CD4-positive, alpha-beta T cell treated with Interleukin-15 for 4 hours (primary cell): Measurements from ENCODE around the gene SCAMP5.
A peak's percentile ranks its signal among the peaks of the same experiment; 100 is the strongest.

ENCODE experiments used
- DNase-seq: peaks from one replicate; pipeline ENCODE4 v3.0.0-alpha.2; 2020; ENCODE audit warnings: low spot score

SCAMP5 gene

DNA sequence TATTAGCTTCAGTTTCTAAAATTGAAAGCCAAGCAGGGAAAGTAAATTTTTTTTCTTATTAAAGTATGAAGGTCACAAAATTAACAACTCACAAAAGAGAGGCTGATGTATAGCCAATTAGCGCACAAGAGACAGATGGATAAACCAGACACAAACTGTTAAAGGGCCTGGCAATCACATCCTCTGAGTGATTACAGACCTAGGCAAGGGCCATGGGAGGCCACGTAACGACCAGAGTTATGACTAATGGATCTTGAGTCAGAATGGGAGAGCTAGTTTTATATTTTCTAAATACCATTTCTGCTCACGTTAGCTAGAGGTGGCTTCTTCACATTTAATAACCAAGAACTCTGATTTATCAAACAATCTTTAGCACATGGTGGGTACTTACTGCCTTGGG lies 17.8 kb upstream of the SCAMP5 start:
- DNase-seq = no peak

DNA sequence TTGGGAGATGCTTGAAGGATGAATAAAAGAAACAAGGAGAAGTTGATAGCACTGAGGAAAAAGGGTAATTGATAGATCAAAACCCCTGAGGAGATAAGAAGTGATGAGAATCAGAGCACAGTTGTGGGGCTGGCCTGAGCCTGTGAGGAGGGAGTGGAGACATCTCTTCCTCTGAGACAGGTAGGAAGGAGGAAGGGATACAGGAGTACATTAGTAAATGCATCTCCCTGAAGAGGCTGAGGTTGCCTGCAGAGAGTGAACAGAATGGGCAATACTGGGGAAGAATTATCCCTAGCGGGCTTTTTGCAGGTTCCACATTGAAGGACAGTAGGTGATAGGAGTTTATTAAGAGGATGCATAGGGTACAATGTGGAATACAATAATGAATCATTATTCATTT lies 17.3 kb upstream of the SCAMP5 start:
- DNase-seq = no peak

DNA sequence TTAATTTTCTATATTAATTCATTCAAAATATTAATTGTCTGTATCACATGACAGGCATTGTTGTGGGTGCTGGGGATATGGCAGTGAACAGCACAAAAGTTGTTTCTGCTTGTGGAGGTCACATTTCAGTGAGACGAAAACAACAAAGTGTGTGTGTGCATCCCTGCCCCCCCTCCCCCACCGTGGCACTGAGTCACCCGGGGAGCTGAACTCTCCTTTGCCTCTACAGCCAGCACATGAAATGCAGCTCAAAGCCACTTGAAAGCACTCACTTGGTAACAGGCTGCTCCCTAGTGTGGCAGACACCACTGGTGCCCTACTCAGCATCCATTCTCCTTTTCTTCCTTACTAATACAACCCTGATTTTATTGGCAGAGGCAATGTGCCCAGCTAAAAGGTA lies 16.9 kb upstream of the SCAMP5 start:
- DNase-seq = no peak

DNA sequence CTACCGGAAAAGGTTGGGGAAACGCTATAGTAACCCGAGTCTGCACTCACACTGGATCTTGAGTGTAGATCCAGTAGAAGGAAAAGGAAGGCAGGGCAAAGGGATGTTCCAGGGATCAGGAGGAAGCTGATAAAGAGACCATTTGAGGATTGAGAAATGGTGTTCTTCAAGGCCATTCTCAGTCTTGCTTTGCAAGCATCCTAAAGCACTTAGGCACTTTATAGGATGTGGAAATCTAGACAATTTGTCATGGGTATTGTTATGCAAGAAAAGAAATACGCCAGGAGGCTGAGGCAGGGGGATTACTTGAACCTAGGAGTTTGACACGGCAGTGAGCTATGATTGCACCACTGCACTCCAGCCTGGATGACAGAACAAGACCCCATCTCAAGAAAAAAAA lies 13.2 kb upstream of the SCAMP5 start:
- no peak for DNase-seq

DNA sequence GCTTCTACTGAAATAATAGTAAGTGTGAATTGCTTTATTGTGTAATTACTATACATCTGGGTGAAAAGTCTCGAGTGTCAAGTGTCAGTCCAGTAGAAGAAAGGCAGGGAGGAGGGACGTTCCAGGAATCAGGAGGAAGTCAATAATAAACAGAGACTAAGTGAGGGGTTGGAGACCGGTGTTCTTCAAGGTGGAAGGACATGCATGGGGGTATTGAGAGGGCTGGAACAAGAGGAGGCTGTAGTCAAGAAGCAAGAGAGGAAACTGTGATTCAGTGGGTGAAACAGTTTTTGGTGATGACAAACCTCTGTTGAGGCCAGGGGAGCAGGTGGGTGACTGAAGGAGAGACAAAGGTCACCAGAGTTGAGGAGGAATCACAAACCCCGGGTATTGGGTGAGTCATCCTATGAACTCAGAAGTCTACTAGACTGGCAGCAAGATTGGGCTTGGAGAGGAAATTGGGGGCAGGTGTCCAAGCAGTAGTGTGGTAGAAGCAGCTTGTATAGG lies 11.6 kb upstream of the SCAMP5 start:
- no peak for DNase-seq

DNA sequence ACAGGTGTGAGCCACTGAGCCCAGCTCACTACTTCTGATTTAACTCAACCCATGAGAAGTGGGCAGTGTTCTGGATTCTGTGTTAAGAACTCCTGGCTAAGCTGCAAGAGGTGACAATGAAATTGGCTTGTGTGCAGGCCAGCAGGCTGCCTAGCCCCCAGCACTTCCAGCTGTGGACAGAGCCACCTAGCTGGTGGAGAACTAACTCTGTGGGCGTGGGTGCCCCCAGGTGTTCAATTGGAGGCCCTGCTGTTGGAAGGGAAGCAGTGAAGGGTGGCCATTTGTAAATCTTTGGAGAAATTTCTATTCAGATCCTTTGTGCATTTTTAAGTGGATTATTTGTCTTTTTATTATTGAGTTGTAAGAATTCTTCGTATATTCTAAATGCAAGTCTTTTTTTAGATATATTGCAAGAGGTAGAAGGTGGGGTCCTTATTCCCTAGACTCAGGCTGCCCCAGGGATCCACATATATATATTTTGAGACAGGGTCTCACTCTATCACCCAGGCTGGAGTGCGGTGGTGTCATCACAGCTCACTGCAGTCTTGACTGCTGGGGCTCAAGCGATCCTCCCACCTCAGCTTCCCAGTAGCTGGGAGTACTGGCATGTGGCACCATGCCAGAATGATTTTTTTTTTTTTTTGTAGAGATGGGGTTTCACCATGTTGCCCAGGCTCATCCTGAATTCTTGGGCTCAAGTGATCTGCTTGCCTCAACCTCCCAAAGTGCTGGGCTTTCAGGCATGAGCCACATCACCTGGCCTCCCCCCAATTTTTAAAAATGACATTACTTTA lies 7.2 kb upstream of the SCAMP5 start:
- DNase-seq = peak; percentile 6

DNA sequence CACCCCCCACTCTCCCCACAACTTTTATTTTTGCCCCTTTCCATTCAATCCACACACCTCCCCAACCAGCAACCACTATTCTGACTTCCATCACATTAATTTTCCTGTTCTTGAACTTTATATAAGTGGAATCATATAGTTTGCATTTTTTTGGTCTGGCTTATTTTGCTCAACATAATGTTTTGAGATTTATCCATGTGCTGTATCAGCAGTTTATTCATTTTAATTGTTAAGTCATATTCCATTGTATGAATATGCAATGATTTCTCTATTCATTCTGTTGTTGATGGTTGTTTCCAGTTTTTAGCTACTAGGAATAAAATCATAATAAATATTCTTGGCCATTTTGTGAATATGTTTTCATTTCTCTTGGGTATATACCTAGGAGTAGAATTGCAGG lies 5.8 kb upstream of the SCAMP5 start:
- DNase-seq = no peak

DNA sequence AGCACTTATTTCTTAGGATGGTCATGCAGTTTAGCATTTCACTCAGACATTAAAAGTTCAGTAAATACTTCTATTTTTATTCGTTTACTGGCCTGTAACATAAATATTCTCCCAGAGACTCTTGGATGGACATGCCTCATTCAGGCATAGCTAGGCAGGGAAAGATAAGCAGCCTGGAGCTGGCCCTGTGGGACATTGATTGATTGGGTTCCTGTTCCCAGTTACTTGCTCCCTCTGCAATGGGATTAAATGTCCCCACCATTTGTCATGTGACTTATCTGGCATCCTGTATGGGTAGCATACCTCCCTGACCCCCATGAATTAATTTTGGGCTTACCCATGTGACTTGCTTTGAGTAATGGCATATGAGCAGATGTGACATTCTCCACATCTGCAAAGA lies 2.7 kb upstream of the SCAMP5 start:
- DNase-seq = no peak

DNA sequence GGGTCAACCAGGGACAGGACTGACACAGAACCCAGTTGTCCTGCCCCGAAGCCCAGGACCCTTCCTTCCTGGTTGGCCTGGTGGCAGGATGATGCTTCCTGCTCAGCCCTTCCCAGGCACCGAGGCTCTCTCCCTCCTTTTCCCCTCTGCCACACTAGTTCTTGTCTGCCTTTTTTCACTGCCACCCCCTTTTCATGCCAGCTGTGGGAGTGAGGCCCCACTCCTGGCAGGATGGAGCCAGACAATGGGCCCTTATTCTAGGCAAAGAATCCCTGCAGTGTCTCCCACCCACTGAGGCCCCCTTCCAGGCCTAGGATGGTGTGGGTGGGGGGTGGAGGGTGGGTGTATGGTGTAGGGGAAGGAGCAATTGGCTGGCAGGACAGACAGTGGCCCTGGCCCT lies 1.1 kb upstream of the SCAMP5 start:
- no peak for DNase-seq

DNA sequence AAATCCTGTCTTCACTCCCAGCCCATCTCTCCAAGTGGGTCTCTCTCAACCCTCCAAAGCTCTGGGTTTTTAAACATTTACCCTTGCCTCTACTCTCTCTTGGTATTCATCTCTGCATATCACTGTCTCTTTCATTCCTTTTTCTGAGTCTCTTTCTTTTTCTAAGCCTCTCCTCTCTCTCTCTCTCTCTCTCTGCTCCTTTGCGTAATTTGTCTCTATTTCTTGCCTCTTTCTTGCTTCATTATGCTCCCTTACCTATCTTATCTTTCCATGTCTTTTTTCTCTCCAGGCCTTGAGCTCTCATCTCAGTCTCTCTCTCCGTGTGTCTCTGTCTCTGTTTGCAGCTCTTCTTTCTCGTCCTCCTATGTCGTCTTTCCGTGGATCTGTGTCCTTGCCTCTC lies 678 bp upstream of the SCAMP5 start:
- no peak for DNase-seq

DNA sequence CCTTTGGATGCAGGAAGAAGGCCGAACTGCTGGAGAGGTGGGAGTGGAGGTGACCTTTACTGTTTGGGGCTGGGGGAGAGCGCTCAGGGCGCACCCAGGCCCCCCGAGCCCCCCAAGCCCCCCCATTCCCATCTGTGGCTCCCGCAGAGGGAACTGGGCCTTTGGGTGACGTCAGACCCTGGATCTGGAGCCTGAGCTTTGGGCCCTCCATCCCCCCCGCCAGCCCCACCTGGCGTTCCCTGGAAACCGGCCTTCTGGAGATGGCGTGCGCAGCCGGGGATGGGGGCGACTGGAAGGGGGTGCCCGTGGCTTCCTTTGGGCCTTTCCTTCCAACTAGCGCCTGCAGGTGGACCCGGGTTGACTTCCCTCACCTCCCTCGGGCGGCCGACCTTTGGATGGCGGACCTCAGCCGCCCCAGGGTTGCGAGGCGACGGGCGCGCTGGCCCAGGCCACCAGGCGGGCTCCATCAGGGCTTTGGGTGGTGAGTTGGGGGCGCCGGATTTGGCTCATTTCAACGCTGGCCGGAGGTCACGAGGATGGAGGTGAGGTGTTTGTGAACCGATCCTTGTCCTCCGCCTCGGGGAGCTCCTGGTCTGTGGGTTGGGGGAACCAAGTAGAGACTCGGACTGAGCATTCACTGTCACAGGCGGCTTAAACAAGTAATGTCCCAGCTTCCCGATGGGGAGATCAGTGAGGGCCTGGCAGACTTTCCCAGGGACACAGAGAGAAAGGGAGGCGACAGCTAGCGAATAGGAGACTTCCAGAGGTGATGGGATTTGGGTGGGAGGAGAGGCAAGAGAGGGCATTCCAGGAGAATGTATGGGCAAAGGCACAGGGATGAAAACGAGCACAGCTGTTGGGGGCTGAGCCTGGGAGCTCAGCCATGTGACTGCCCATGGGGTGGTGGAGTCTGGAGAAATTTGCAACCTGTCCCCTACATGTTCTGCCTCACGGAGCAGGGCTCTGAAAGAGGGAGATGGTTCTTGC lies 709 bp downstream of the SCAMP5 start:
- no peak for DNase-seq

DNA sequence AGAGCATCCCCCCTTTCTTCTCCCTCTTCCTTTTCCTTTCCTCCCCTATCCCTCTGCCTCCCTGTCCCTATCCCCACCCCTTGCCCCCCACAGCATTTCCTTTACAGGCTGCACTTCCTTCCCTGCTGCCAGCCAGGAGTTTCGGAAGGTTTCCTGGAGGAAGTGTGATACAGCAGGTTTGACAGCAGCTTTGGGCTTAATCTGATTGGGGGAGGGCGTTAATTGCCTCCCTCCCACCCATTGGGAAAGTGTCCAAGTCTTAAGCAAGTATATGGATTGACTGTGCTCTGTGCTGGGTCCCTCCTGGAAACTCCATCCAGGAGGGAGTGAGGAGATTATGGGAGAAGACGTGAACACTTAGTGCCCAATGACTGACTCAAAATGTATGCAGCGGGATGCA lies 1.8 kb downstream of the SCAMP5 start:
- DNase-seq = no peak

DNA sequence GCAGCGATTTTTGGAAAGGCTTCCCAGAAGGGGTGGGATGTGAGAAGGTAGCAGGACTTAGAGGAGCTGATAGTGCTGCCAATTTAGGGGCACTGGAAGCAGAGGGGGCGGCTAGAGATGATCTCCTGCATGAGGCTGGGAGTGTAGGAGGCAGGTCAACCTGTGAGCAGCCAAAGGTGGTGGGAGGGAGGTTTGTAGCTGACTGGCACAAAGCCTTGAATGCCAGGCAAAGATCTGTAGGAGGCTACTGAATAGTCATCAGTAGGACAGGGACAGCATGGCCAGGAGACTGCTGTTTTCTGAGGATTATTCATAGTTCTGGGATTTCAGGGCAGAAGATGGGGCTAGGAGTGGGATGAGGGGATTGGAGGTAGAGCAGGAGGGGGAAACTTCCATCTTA lies 2.2 kb downstream of the SCAMP5 start:
- no peak for DNase-seq

DNA sequence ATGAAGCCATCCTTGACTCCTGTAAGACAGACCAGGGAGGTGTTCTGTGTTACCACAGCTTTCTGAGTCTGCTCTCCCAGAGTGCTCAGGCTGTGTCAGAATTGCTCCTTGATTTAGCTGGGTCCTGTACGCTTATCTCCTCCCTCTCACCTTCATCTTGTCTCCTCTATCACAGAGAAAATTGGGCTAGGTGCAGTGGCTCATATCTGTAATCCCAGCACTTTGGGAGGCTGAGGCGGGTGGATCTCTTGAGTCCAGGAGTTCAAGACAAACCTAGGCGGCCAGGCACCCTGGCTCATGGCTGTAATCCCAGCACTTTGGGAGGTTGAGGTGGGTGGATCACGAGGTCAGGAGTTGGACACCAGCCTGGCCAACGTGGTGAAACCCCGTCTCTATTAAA lies 5.9 kb downstream of the SCAMP5 start:
- DNase-seq = no peak

DNA sequence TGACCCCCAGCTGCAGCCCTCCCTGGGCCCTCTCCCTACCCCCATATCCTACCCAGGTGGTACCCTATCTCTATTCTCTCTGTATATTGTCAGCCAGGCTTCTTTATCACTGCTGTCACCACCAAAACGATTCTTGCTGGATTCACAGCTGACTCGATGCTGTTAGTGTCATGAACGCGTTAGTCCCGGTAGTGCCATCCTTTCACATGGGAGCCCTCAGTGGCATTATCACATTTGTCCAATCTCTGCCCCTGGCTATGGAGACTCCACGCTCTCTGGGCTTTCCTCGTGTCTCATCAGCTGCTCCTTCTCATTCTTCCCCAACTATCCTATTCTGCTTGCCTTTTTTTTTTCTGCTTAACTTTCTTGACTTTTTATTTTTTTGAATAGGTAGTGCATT lies 7.0 kb downstream of the SCAMP5 start:
- DNase-seq = no peak

DNA sequence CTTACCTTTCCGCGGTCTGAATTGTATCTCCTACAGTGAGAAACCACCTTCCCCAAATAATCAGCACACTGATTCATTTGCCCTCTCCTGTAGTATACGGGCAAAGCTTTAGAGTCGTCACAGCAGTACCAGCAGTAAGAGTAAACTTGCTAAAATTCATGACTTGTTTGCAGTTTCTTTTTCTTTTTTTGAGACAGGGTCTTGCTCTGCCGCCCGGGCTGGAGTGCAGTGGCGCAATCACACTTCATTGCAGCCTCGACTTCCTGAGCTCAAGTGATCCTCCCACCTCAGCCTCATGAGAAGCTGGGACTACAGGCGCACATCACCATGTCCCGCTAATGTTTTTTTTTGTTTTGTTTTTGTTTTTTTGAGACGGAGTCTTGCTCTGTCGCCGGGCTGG lies 11.9 kb downstream of the SCAMP5 start:
- no peak for DNase-seq

DNA sequence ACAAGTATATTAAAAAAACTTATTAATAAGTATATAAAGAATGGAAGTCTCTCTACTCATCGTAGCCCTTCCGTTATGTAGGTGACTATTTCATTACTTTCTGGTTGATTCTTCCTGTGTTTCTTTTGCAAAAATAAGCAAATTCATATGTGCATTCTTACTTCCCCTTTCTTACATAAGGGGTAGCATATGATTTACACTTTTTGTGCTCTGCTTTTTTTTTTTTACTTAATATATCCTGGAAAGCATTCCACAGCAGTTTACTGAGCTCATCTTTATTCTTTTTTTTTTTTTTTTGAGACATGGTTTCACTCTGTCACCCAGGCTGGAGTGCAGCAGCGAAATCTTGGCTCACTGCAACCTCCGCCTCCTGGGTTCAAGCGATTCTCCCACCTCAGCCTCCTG lies 12.9 kb downstream of the SCAMP5 start:
- no peak for DNase-seq

DNA sequence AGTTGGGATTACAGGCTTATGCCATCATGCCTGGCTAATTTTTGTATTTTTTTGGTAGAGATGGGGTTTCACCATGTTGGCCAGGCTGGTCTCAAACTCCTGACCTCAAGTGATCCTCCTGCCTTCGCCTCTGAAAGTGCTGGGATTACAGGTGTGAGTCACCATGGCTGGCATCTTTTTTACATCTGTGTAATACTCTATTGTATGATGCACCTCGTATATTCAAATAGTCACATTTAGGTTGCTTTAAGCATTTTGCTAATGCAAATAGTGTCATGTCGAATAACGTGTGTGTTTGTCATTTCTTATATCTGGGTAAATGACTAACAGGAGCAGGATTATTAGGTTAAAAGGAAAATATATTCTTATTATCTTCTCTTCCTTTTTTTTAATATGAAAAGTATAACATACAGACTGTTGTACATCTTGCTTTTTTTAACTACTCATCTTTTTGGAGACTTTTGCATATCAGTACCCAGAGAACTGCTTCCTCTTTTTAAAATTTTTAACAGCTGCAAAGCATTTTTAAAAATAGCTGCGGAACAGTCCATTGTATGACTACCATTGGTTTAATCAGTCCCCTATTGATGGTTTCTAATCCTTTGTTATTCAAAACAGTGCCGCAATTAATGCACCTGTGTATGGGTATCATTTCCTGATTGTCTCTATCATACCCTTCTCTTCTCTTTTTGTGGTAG lies 13.4 kb downstream of the SCAMP5 start:
- DNase-seq = no peak

DNA sequence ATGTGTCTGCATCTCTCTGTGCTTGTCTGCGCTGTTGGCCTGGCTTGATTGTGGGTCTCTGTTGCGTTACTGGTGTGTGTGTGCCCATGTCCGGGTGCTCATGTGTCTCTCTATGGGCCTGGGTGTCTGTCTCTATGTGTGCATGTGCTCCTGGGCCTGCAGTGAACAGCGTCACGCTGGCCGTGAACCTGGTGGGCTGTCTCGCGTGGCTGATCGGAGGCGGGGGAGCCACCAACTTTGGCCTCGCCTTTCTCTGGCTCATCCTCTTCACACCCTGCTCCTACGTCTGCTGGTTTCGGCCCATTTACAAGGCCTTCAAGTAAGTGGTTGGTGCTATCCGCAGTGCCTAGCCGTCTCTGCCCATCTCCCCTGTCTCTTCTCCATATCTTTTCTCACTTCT lies 21.1 kb downstream of the SCAMP5 start:
- no peak for DNase-seq

DNA sequence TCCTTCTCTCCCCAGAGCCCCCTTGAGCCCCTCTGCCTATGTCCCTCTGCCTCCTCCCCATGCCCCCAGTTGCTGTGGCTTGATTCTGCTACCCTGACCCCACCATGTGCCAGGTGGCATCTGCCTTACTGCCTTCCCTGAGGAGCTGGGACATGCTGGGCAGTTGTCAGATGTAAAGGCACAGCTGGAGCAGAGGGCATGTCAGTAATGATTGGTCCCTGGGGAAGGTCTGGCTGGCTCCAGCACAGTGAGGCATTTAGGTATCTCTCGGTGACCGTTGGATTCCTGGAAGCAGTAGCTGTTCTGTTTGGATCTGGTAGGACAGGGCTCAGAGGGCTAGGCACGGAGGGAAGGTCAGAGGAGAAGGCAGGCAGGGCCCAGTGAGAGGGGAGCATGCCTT lies 24.6 kb downstream of the SCAMP5 start:
- no peak for DNase-seq

DNA sequence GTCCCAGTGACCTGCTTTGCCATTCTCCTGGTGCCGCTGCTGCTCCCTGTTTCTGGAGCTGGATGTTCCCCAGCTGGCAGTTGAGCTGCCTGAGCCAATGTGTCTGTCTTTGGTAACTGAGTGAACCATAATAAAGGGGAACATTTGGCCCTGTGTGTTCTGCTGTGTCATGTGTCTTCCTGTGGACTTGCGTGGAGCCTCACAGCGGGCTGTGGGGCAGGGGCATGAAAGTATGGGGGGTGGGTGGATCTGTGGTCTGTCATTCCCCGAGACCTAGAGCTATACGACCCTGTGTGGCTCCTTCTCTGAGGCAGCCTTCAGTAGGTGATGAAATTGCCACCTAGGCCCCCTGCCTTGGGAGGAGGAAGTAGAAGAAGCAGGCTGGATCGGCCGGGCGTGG lies 26.0 kb downstream of the SCAMP5 start:
- DNase-seq = no peak

DNA sequence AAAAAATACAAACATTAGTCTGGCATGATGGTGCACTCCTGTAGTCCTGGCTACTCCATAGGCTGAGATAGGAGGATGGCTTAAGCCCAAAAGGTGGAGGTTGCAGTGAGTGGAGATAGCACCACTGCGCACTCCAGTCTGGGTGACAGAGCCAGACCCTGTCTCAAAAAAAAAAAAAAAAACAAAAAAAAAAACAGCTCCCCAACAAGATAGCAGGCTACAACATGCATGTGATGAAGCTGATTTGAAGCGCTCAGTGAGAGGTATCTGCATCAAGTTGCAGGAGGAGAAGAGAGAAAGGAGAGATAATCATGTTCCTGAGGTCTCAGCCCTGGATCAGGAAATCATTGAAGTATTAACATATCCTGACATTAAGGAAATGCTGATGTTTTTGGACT lies 27.4 kb downstream of the SCAMP5 start:
- DNase-seq = no peak
